ENCODE results near the gene SPATA31C2.
"Not testable (repeated sequence)": the region's sequence is repeated elsewhere in the genome, so short reads cannot be mapped to it uniquely, and the experiment has no call there.

SPATA31C2 gene

DNA sequence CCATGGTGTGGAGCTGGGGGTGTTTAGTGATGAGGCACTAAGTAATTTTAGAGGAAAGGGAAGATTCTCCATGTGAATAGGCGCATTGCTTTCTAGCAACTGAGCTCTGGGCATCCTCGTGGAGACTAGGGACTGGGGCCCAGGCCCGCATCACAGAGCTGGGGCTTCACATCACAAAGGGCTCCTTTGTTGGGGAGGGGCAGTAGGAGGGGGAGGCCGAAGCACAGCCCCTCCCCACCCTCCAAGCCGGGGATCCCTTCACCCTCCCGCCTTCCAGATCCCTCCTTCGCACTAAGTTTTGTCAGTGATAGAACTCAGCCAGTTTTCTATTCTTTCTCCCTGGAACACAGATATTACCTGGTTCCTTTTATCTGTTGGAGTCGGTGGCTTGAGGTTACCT, at the start of gene SPATA31C2:
Gene SPATA31C2 (minus strand): TSS at position 101 of the 400 bp plus-strand sequence. CDS start 29 bp downstream, at position 72.
- not testable (repeated sequence) for DNase-seq (ENCODE audit: low read depth in 4 of 4, low spot score in 1 of 4)

DNA sequence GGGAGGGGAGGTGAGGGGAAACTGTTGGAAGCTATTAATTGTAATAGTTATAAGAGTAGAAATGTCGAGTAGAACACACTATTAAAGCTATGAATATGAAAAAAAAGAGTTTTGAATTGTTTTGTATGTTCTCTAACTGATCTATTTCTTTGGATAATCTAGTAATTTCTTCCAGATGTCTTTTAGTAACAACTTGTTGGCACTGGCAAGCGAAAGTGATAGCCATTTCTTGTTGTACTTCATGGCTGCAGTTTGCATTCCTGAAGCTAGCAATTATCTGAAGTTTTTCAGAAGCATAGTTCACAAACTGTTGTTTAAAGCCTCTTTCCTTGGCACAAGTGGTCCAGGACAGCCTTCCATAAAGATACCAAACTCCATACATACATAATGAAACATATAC, 49.4 kb upstream of the SPATA31C2 start:
- no peak for DNase-seq (ENCODE audit: low read depth in 4 of 4, low spot score in 1 of 4)

- DNase-seq (ENCODE audit: low read depth in 4 of 4, low spot score in 1 of 4) = no peak
Measured at GRCh38 chr9:88186495-88187110, 48.3 kb upstream of the SPATA31C2 start.

- no peak for DNase-seq (ENCODE audit: low read depth in 4 of 4, low spot score in 1 of 4)
Measured at GRCh38 chr9:88184976-88185375, 46.7 kb upstream of the SPATA31C2 start.

GRCh38 chr9:88183798-88184495, 45.7 kb upstream of the SPATA31C2 start:
- no peak for DNase-seq (ENCODE audit: low read depth in 4 of 4, low spot score in 1 of 4)

DNA sequence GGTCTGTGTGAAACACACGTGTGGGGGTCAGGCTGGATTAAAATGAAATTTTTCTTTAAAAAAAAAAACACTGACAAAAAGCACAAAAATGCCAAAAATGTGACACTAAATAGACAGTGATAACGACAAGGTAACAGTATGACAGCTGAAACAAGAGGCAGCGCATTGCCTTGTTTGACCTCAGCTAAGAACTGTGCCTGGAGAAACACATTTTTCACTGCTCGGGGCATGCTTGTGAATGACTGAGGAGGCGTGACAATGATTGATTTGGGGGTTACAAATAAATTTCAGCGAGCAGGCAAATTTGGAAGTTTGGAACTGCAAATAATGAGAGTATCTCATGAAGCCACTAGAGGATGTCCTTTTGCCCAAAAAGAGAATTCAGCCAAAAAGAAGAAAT, 44.2 kb upstream of the SPATA31C2 start:
- DNase-seq (ENCODE audit: low read depth in 4 of 4, low spot score in 1 of 4) = no peak

- DNase-seq (ENCODE audit: low read depth in 4 of 4, low spot score in 1 of 4) = no peak
Measured at GRCh38 chr9:88180081-88180765, 41.9 kb upstream of the SPATA31C2 start.

- peak in 1 of 4 experiments; percentile 2 for DNase-seq (ENCODE audit: low read depth in 4 of 4, low spot score in 1 of 4)
Measured at GRCh38 chr9:88179062-88179521, 40.8 kb upstream of the SPATA31C2 start.

DNA sequence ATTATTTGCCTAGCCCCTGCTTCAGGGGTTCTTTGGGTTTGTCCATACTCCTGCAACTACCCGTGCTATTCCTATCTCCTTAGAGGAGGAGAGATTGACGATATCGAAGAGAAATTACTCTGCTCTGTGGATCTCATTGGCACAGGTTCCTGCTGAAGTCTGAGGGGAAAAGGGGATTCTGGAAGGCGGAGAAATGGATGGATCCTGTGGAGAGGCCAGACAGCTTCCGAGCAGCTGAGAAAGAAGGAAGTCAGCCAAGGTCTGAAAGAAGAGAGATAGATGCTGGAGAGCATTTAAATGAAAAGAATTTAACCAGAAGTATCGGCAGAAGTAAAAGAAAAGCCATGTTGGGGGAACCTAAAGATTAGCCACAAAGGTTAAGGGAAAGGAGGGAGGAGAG, 40.4 kb upstream of the SPATA31C2 start:
- DNase-seq (ENCODE audit: low read depth in 4 of 4, low spot score in 1 of 4) = no peak

GRCh38 chr9:88177371-88177770, 39.1 kb upstream of the SPATA31C2 start:
- no peak for DNase-seq (ENCODE audit: low read depth in 4 of 4, low spot score in 1 of 4)

- no peak for DNase-seq (ENCODE audit: low read depth in 4 of 4, low spot score in 1 of 4)
Measured at GRCh38 chr9:88174324-88174723, 36.0 kb upstream of the SPATA31C2 start.

DNA sequence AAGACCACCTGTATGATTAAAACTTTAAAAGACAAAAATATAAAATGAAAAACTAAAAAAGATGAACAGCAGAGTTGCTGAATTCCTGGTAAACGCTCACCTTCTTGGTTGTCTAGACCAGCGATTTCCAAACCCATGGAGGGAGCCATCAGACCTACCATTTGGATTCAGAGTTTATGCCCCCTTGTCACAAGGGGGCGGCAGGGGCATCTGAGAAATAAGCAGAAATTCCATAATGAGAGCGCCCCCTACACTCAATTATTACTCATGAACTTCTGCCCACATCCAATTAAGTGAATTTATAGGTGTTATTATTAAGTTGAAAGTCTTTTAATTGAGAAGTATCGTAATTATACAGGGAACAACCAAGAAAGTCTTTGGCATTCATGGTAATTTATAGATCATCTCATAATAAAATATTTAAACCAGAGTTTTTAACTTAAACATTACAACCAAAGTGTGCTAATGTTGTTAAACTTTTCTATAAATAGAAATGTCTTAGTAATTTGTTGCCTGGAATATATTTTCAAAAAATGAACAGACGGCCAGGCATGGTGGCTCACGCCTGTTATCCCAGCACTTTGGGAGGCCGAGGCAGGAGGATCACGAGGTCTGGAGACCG, 35.2 kb upstream of the SPATA31C2 start:
- peak in 2 of 4 experiments; percentile 7 to 9 for DNase-seq (ENCODE audit: low read depth in 4 of 4, low spot score in 1 of 4)

DNA sequence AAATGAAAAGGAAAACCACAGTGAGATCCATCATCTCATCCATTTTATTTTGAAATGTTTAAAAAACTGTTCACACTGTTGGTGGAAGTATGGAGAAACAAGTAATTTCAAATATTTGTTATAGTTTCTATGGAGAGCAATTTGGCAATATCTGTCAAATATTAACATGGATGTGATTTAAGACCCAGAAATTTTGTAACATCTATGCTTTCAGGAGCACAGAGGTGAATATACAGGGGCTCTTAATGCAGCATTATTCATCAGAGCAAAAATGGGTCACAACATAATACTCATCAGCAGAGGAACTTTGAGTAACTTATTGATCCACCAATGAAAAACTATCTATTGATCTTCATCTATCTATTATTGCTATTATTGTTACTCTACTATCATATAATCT, 31.4 kb upstream of the SPATA31C2 start:
- DNase-seq (ENCODE audit: low read depth in 4 of 4, low spot score in 1 of 4) = no peak

DNA sequence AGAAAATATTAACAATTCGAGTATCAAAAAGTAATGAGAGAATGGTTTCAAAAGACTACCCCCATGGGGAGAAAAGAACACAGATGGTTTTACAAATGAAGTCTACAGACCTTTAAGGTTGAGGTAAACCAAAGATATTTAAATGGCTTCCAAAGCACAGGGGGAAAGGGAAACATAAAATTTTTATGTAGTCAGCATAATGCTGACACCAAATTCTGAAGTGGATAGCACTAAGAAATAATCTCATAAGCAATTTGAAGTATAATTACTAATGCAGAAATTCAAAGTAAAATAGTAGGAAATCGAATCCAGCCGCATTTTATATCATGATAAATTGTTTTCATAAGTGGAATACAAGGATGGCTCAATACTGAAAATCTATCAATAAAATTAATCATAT, 30.3 kb upstream of the SPATA31C2 start:
- no peak for DNase-seq (ENCODE audit: low read depth in 4 of 4, low spot score in 1 of 4)

DNA sequence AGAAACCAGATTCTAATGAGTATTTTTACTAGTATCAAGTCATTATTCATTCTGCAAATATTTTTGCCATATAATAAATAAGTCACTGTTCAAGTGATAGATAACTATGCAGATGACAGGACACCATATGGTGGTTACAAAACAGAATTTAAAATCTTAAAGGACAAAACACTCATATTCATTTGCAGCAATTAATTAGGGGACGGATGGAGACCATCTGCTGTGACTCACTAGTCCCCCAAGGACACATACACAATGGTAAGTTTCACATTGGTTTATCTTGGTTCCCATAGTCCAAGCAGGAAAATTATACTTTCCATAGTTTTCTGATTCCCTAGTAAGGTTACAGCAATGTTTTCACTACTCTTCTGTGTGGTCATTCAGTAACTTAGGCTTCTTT, 28.4 kb upstream of the SPATA31C2 start:
- DNase-seq (ENCODE audit: low read depth in 4 of 4, low spot score in 1 of 4) = no peak

- no peak for DNase-seq (ENCODE audit: low read depth in 4 of 4, low spot score in 1 of 4)
Measured at GRCh38 chr9:88164850-88165249, 26.6 kb upstream of the SPATA31C2 start.

- no peak for DNase-seq (ENCODE audit: low read depth in 4 of 4, low spot score in 1 of 4)
Measured at GRCh38 chr9:88161144-88161543, 22.9 kb upstream of the SPATA31C2 start.

GRCh38 chr9:88143957-88144625, 5.8 kb upstream of the SPATA31C2 start:
- DNase-seq (ENCODE audit: low read depth in 4 of 4, low spot score in 1 of 4) = no peak

GRCh38 chr9:88143179-88143578, 4.9 kb upstream of the SPATA31C2 start:
- no peak for DNase-seq (ENCODE audit: low read depth in 4 of 4, low spot score in 1 of 4)

DNA sequence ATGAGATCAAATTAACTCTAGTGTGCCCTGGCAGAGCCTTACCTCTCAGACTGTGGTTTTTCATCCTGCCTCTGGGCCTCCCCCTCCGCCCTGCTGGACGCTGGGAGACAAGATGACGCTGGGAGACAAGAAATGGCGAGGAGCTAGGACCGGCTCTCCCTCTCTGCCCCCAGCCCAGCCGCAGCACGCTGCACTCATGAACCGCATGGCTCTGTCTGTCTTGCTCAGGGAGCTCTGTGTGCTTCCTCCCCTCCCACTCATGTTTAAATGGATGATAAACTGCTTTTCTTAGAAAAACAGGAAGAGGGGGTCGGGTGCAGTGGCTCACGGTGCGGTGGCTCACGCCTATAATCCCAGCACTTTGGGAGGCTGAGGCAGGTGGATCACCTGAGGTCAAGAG, 4.7 kb downstream of the SPATA31C2 start:
- not testable (repeated sequence) for DNase-seq (ENCODE audit: low read depth in 4 of 4, low spot score in 1 of 4)

DNA sequence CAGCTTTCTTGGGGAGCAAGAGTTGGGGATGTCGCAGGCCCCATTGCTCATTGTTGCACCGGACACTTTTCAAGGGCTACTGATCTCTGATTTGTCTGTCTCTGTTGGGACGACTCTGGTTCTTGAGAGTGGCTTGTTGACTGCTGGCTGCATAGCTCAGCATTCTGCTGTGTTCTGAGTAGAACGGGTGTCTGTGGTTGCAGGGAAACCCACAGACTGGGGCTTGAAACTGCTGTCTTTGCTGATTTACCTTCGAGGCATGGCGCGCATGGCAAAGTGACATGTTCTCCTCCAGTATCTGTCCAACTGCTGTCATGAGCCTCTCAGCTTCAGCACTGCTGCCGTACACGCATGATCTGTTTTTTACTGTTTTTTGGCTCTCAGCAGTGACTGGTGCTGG, 8.7 kb downstream of the SPATA31C2 start:
- DNase-seq (ENCODE audit: low read depth in 4 of 4, low spot score in 1 of 4) = not testable (repeated sequence)

Data from stimulated activated CD4-positive, alpha-beta T cell treated with anti-CD3 and anti-CD28 coated beads, Interleukin-1b, Interleukin-23, amount 100 ng/mL, for 24 hours (primary cell).